Keratinocyte (primary cell): Measurements from ENCODE around the gene ATM. TPM values are rescaled to one million over a fixed set of nuclear protein-coding genes. Genes with fewer than 3 reads are reported as not detected.

Source experiments
- DNase-seq: peaks from one replicate; pipeline ENCODE4 v3.0.0-alpha.2; 2011; ENCODE audit warnings: low read depth, missing footprints, low spot score
- FAIRE-seq: peaks from 2 replicates; lab custom pipeline; 2011; peaks lifted over from hg19 to GRCh38; lab: Jason Lieb, UNC
- H2AFZ ChIP-seq: 2 replicates; pipeline ENCODE4 v1.6.0; 2012; ENCODE audit warnings: low read length, control low read depth, inconsistent platforms; ENCODE audit not compliant: control insufficient read depth
- H3K27ac ChIP-seq: 2 replicates; pipeline ENCODE4 v1.5.1; 2011; ENCODE audit warnings: low read length; ENCODE audit not compliant: control insufficient read depth, insufficient read depth
- H3K27me3 ChIP-seq: 3 replicates; pipeline ENCODE4 v1.6.0; 2011; ENCODE audit warnings: low read length; ENCODE audit not compliant: control insufficient read depth, insufficient read depth; ENCODE audit errors: extremely low read depth
- H3K36me3 ChIP-seq, 2 experiments: 2 replicates in 1 of 2; 3 replicates in 1 of 2; pipeline ENCODE4 v1.5.1; 2011; ENCODE audit warnings: low read length in 2 of 2, mild to moderate bottlenecking in 1 of 2; ENCODE audit not compliant: control insufficient read depth in 2 of 2, insufficient read depth in 2 of 2; ENCODE audit errors: extremely low read depth in 1 of 2
- H3K4me1 ChIP-seq: 3 replicates; pipeline ENCODE4 v1.5.1; 2011; ENCODE audit warnings: low read length; ENCODE audit not compliant: control insufficient read depth, insufficient read depth; ENCODE audit errors: extremely low read depth
- H3K4me2 ChIP-seq: 3 replicates; pipeline ENCODE4 v1.6.0; 2011; ENCODE audit warnings: low read depth, low read length; ENCODE audit not compliant: control insufficient read depth, insufficient read depth; ENCODE audit errors: extremely low read depth
- H3K4me3 ChIP-seq, 3 experiments: fragments of 200-600 bp in 1 of 3; sonication (generic) in 1 of 3; 2 replicates in 2 of 3; 3 replicates in 1 of 3; pipeline ENCODE4 v1.5.1; 2011 to 2016; ENCODE audit warnings: low read length in 3 of 3, mild to moderate bottlenecking in 3 of 3, control low read depth in 2 of 3, inconsistent platforms in 1 of 3, low read depth in 1 of 3, mixed read lengths in 1 of 3, mixed run types in 1 of 3, moderate library complexity in 1 of 3; ENCODE audit not compliant: control insufficient read depth in 2 of 3, insufficient read depth in 2 of 3; ENCODE audit errors: extremely low read depth in 1 of 3
- H3K79me2 ChIP-seq: 2 replicates; pipeline ENCODE4 v1.6.0; 2012; ENCODE audit warnings: low read length; ENCODE audit not compliant: control insufficient read depth, insufficient read depth
- H3K9ac ChIP-seq: 3 replicates; pipeline ENCODE4 v1.6.0; 2011; ENCODE audit warnings: low read length; ENCODE audit not compliant: control insufficient read depth, insufficient read depth; ENCODE audit errors: extremely low read depth
- H3K9me1 ChIP-seq: 3 replicates; pipeline ENCODE4 v1.6.0; 2011; ENCODE audit warnings: low read length; ENCODE audit not compliant: control insufficient read depth, insufficient read depth; ENCODE audit errors: extremely low read depth
- H3K9me3 ChIP-seq: 2 replicates; pipeline ENCODE4 v1.5.1; 2012; ENCODE audit warnings: low read depth, low read length; ENCODE audit not compliant: control insufficient read depth
- H4K20me1 ChIP-seq: 3 replicates; pipeline ENCODE4 v1.6.0; 2011; ENCODE audit warnings: low read length; ENCODE audit not compliant: control insufficient read depth, insufficient read depth; ENCODE audit errors: extremely low read depth
- EZH2 ChIP-seq: IDR thresholded peaks from one replicate; pipeline ENCODE4 v1.6.1; 2012; ENCODE audit warnings: inconsistent platforms, mild to moderate bottlenecking, low read length, moderate library complexity
- dilution Hi-C: fragments of 300-500 bp; cut with MboI; formaldehyde crosslinking; loops from one replicate; pipeline ENCODE4 v1.7.0; 2020; ENCODE audit warnings: low sequenced_read_pairs; ENCODE audit not compliant: extremely low pct_ligation_motif_present
- polyA plus RNA-seq, 5 experiments: library from polyadenylated mRNA; depleted of rRNA in 3 of 5; stranded (reverse) in 3 of 5; stranded (forward) in 1 of 5; unstranded in 1 of 5; fragments of >200 nt; gene quantifications; 1 replicate in 1 of 5; 2 replicates in 3 of 5; 3 replicates in 1 of 5; pipeline versions ENCODE4 v1.2.1 to v1.2.3, GENCODE V29; 2011 to 2012; ENCODE audit warnings: missing spikeins in 2 of 5, low read depth in 1 of 5, low replicate concordance in 1 of 5
- TF ChIP-seq, protein P1 (sequence below), 3 experiments: IDR thresholded peaks in 1 of 3; conservative IDR thresholded peaks in 1 of 3; optimal IDR thresholded peaks in 1 of 3; 2 replicates in 2 of 3; 3 replicates in 1 of 3; pipeline versions ENCODE3 to v1.5.1; 2011; ENCODE audit warnings: low read length in 3 of 3, mild to moderate bottlenecking in 3 of 3, moderate library complexity in 2 of 3, control low read depth in 1 of 3, inconsistent platforms in 1 of 3; ENCODE audit not compliant: insufficient read depth in 2 of 3; ENCODE audit errors: extremely low read depth in 1 of 3

Gene ATM
- polyA plus RNA-seq, 1 donor (not counting 4 experiments of a cell fraction or from before 2014, with no cell fraction given): 28.5 TPM

DNA sequence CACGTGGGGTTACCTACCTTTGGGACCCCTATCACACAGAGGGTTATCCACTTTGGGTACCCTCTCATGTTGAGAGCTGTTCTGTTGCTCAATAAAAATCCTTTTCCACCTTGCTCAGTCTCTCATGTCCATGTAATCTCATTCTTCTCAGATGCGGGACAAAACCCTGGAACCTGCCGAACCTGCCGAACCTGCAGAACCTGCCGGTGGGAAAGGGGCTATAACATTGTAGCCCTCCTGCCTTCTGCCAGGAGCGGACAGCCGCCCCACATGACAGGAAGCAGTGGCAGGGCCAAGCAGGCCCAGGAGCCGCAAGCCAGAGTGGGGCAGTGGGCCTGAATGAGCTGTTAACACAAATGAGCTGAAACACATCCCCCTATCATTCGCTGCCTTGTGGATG lies 18.5 kb upstream of the ATM start:
- Histone ChIP-seq H3K4me2 (no peak overlapping the region), H3K4me1 (peaks cover 15% of the 10 kb centered on the region), H3K9ac (no peak overlapping the region), H3K9me3 (peaks cover 9% of the 10 kb centered on the region), H3K4me3 (no peak overlapping the region), H3K9me1 (no peaks in the 10 kb centered on the region), H3K27me3 (no peaks in the 10 kb centered on the region), H3K36me3 (peaks cover 14 to 19% of the 10 kb centered on the region in 2 experiments), H3K27ac (no peak overlapping the region), H4K20me1 (no peaks in the 10 kb centered on the region), H2AFZ (no peak overlapping the region), H3K79me2 (peaks cover 23% of the 10 kb centered on the region)
- dilution Hi-C loops: no loop called here
- FAIRE-seq (no peak), DNase-seq (no peak)
- TF ChIP-seq, protein P1, sequence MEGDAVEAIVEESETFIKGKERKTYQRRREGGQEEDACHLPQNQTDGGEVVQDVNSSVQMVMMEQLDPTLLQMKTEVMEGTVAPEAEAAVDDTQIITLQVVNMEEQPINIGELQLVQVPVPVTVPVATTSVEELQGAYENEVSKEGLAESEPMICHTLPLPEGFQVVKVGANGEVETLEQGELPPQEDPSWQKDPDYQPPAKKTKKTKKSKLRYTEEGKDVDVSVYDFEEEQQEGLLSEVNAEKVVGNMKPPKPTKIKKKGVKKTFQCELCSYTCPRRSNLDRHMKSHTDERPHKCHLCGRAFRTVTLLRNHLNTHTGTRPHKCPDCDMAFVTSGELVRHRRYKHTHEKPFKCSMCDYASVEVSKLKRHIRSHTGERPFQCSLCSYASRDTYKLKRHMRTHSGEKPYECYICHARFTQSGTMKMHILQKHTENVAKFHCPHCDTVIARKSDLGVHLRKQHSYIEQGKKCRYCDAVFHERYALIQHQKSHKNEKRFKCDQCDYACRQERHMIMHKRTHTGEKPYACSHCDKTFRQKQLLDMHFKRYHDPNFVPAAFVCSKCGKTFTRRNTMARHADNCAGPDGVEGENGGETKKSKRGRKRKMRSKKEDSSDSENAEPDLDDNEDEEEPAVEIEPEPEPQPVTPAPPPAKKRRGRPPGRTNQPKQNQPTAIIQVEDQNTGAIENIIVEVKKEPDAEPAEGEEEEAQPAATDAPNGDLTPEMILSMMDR (optimal IDR thresholded peaks at IDR 0.05 in 1 of 3, IDR thresholded peaks at IDR 0.05 in 1 of 3, conservative IDR thresholded peaks at IDR 0.05 in 1 of 3; ENCODE audit: extremely low read depth in 1 of 3, insufficient read depth in 2 of 3, low read length in 3 of 3): no peak
- no peak for TF ChIP-seq EZH2

DNA sequence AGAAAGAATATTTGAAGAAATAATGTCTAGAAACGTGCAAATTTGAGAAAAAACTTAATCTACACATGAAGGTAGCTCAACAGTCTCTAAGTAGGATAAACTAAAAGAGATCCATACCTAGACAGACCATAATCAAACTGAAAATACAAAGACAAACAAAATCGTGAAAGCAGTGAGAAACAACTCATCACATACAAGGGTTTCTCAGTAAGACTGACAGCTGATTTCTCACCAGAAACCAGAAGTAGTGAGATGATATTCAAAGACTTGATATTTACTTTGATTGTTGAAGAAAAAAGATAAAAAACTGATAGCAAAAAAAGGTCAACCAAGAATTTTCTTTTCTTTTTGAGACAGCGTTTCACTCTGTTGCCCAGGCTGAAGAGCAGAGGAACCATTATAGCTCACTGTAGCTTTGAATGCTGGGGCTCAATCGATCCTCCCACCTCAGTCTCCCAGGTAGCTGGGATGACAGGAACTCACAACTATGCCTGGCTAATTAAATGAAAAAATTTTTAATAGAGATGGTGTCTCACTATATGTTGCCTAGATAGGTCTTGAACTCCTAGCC lies 17.9 kb upstream of the ATM start:
- peaks cover 9% of the 10 kb centered on the region for H3K9me3 ChIP-seq
- no peaks in the 10 kb centered on the region for H4K20me1 ChIP-seq
- no peak overlapping the region for H3K4me2 ChIP-seq
- H2AFZ ChIP-seq: no peak overlapping the region
- no peak for DNase-seq
- H3K4me1 ChIP-seq: peaks cover 9% of the 10 kb centered on the region
- no peak for TF ChIP-seq EZH2
- TF ChIP-seq, protein P1 (optimal IDR thresholded peaks at IDR 0.05 in 1 of 3, IDR thresholded peaks at IDR 0.05 in 1 of 3, conservative IDR thresholded peaks at IDR 0.05 in 1 of 3; ENCODE audit: extremely low read depth in 1 of 3, insufficient read depth in 2 of 3, low read length in 3 of 3): no peak
- no peak for FAIRE-seq
- H3K79me2 ChIP-seq: peaks cover 23% of the 10 kb centered on the region
- no peaks in the 10 kb centered on the region for H3K27me3 ChIP-seq
- no peaks in the 10 kb centered on the region for H3K9me1 ChIP-seq
- H3K36me3 ChIP-seq: peaks cover 14 to 19% of the 10 kb centered on the region in 2 experiments
- no peak overlapping the region for H3K27ac ChIP-seq
- dilution Hi-C loops: no loop called here
- H3K9ac ChIP-seq: no peak overlapping the region
- no peak overlapping the region for H3K4me3 ChIP-seq
